Panc1 (cell line): Measurements from ENCODE around the gene TDRD15.
"Not testable (repeated sequence)": the region's sequence is repeated elsewhere in the genome, so short reads cannot be mapped to it uniquely, and the experiment has no call there.

ENCODE experiments used
- POLR2AphosphoS5 ChIP-seq: IDR thresholded peaks from 2 replicates; pipeline ENCODE4 v1.6.1; 2012; ENCODE audit warnings: mild to moderate bottlenecking, low read depth, low read length, moderate library complexity
- SIN3A ChIP-seq: IDR thresholded peaks from 2 replicates; pipeline ENCODE4 v1.6.1; 2012; ENCODE audit warnings: low read depth, mild to moderate bottlenecking, low read length, moderate library complexity, borderline replicate concordance; ENCODE audit not compliant: insufficient read depth
- TCF7L2 ChIP-seq: IDR thresholded peaks from 2 replicates; pipeline ENCODE4 v1.6.1; 2011; ENCODE audit warnings: mild to moderate bottlenecking, low read depth, low read length, inconsistent platforms
- TF ChIP-seq, protein P1 (sequence below): fragments of 450-650 bp; IDR thresholded peaks from 2 replicates; pipeline ENCODE4 v1.5.1; 2017; ENCODE audit warnings: mild to moderate bottlenecking
- TF ChIP-seq, protein P2 (sequence below), 2 experiments: IDR thresholded peaks; 2 replicates each; pipeline ENCODE4 v1.6.1; 2011 to 2012; ENCODE audit warnings: low read depth in 2 of 2, control low read depth in 1 of 2, low read length in 1 of 2, mild to moderate bottlenecking in 1 of 2, moderate library complexity in 1 of 2; ENCODE audit not compliant: insufficient read depth in 1 of 2

DNA sequence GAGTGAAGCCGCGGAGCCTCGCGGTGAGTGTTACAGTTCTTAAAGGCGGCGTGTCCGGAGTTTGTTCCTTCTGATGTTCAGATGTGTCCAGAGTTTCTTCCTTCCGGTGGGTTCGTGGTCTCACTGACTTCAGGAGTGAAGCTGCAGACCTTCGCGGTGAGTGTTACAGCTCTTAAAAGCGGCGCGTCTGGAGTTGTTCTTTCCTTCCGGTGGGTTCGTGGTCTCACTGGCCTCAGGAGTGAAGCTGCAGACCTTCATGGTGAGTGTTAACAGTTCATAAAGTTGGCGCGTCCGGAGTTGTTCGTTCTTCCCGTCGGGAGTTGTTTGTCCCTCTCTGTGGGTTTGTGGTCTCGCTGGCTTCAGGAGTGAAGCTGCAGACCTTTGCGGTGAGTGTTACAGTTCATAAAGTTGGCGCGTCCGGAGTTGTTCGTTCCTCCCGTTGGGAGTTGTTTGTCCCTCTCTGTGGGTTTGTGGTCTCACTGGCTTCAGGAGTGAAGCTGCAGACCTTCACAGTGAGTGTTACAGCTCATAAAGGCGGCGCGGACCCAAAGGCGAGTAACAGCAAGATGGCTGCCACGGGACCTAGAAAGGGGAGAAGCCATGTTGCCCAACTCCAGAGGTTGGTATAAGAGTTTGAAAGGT is 22.1 kb upstream of the TDRD15 start:
- TF ChIP-seq, protein P1, sequence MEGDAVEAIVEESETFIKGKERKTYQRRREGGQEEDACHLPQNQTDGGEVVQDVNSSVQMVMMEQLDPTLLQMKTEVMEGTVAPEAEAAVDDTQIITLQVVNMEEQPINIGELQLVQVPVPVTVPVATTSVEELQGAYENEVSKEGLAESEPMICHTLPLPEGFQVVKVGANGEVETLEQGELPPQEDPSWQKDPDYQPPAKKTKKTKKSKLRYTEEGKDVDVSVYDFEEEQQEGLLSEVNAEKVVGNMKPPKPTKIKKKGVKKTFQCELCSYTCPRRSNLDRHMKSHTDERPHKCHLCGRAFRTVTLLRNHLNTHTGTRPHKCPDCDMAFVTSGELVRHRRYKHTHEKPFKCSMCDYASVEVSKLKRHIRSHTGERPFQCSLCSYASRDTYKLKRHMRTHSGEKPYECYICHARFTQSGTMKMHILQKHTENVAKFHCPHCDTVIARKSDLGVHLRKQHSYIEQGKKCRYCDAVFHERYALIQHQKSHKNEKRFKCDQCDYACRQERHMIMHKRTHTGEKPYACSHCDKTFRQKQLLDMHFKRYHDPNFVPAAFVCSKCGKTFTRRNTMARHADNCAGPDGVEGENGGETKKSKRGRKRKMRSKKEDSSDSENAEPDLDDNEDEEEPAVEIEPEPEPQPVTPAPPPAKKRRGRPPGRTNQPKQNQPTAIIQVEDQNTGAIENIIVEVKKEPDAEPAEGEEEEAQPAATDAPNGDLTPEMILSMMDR: not testable (repeated sequence)
- not testable (repeated sequence) for TF ChIP-seq SIN3A, POLR2AphosphoS5, TCF7L2
- TF ChIP-seq, protein P2, sequence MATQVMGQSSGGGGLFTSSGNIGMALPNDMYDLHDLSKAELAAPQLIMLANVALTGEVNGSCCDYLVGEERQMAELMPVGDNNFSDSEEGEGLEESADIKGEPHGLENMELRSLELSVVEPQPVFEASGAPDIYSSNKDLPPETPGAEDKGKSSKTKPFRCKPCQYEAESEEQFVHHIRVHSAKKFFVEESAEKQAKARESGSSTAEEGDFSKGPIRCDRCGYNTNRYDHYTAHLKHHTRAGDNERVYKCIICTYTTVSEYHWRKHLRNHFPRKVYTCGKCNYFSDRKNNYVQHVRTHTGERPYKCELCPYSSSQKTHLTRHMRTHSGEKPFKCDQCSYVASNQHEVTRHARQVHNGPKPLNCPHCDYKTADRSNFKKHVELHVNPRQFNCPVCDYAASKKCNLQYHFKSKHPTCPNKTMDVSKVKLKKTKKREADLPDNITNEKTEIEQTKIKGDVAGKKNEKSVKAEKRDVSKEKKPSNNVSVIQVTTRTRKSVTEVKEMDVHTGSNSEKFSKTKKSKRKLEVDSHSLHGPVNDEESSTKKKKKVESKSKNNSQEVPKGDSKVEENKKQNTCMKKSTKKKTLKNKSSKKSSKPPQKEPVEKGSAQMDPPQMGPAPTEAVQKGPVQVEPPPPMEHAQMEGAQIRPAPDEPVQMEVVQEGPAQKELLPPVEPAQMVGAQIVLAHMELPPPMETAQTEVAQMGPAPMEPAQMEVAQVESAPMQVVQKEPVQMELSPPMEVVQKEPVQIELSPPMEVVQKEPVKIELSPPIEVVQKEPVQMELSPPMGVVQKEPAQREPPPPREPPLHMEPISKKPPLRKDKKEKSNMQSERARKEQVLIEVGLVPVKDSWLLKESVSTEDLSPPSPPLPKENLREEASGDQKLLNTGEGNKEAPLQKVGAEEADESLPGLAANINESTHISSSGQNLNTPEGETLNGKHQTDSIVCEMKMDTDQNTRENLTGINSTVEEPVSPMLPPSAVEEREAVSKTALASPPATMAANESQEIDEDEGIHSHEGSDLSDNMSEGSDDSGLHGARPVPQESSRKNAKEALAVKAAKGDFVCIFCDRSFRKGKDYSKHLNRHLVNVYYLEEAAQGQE (IDR thresholded peaks at IDR 0.05; ENCODE audit: insufficient read depth in 1 of 2, low read depth in 2 of 2, low read length in 1 of 2): not testable (repeated sequence)
